Liver (tissue), 9 donors: Measurements from ENCODE around the gene RIMKLB. TPM values are rescaled to one million over a fixed set of nuclear protein-coding genes. Genes with fewer than 3 reads are reported as not detected.

Source experiments
- DNase-seq: peaks from one replicate; pipeline ENCODE4 v3.0.0-alpha.2; 2017; ENCODE audit warnings: low spot score
- H3K27ac ChIP-seq, 2 donors: one replicate each; pipeline ENCODE4 v1.7.0; 2013; ENCODE audit warnings: inconsistent platforms in 2 of 2, low read length in 2 of 2, control low read depth in 1 of 2, low read depth in 1 of 2, mild to moderate bottlenecking in 1 of 2
- H3K27me3 ChIP-seq, 4 donors: one replicate each; pipeline versions ENCODE4 v1.6.1 to v1.7.0; 2013; ENCODE audit warnings: low read length in 3 of 4, inconsistent platforms in 1 of 4, mild to moderate bottlenecking in 1 of 4, moderate library complexity in 1 of 4; ENCODE audit not compliant: control insufficient read depth in 4 of 4, insufficient read depth in 4 of 4
- H3K36me3 ChIP-seq, 4 donors: one replicate each; pipeline versions ENCODE4 v1.6.1 to v1.7.0; 2013; ENCODE audit warnings: low read length in 3 of 4, mild to moderate bottlenecking in 3 of 4, low read depth in 1 of 4, moderate library complexity in 1 of 4; ENCODE audit not compliant: control insufficient read depth in 4 of 4, insufficient read depth in 3 of 4
- H3K4me1 ChIP-seq, 4 donors: one replicate each; pipeline versions ENCODE4 v1.6.1 to v1.7.0; 2013; ENCODE audit warnings: low read length in 3 of 4, mild to moderate bottlenecking in 3 of 4, moderate library complexity in 1 of 4; ENCODE audit not compliant: control insufficient read depth in 4 of 4, insufficient read depth in 4 of 4
- H3K4me3 ChIP-seq, 3 donors: one replicate each; pipeline versions ENCODE4 v1.6.1 to v1.7.0; 2013; ENCODE audit warnings: low read length in 3 of 3, control low read depth in 1 of 3, low read depth in 1 of 3, mild to moderate bottlenecking in 1 of 3
- H3K9ac ChIP-seq, 2 donors: one replicate each; pipeline ENCODE4 v1.7.0; 2013; ENCODE audit warnings: low read length in 2 of 2, mild to moderate bottlenecking in 2 of 2, moderate library complexity in 2 of 2, control low read depth in 1 of 2, low read depth in 1 of 2
- H3K9me3 ChIP-seq, 4 donors: one replicate each; pipeline versions ENCODE4 v1.6.1 to v1.7.0; 2013; ENCODE audit warnings: low read length in 3 of 4; ENCODE audit not compliant: control insufficient read depth in 4 of 4
- FOXA1 ChIP-seq: IDR thresholded peaks from 2 replicates; pipeline ENCODE4 v1.6.1; 2016; ENCODE audit warnings: antibody characterized with exemption
- FOXA2 ChIP-seq: IDR thresholded peaks from 2 replicates; pipeline ENCODE4 v1.6.1; 2016; ENCODE audit warnings: antibody characterized with exemption
- GABPA ChIP-seq, 2 donors: IDR thresholded peaks in 1 of 2; conservative IDR thresholded peaks in 1 of 2; 2 replicates each; pipeline ENCODE4 v1.6.1; 2016; ENCODE audit warnings: antibody characterized with exemption in 2 of 2, mild to moderate bottlenecking in 1 of 2, moderate library complexity in 1 of 2
- HNF4A ChIP-seq, 2 donors: conservative IDR thresholded peaks; 2 replicates each; pipeline ENCODE4 v1.6.1; 2016; ENCODE audit warnings: antibody characterized with exemption in 2 of 2, mild to moderate bottlenecking in 2 of 2
- HNF4G ChIP-seq: IDR thresholded peaks from 2 replicates; pipeline ENCODE4 v1.6.1; 2016; ENCODE audit warnings: antibody characterized with exemption
- JUND ChIP-seq, 2 donors: IDR thresholded peaks; 2 replicates each; pipeline ENCODE4 v1.6.1; 2016; ENCODE audit warnings: antibody characterized with exemption in 2 of 2
- NR2F2 ChIP-seq: IDR thresholded peaks from 2 replicates; pipeline ENCODE4 v1.6.1; 2016; ENCODE audit warnings: antibody characterized with exemption
- RAD21 ChIP-seq, 2 donors: IDR thresholded peaks; 2 replicates each; pipeline ENCODE4 v1.6.1; 2016; ENCODE audit warnings: antibody characterized with exemption in 2 of 2, mild to moderate bottlenecking in 2 of 2
- RXRA ChIP-seq, 2 donors: IDR thresholded peaks; 2 replicates each; pipeline ENCODE4 v1.6.1; 2017 to 2018; ENCODE audit warnings: antibody characterized with exemption in 2 of 2, mild to moderate bottlenecking in 1 of 2
- SP1 ChIP-seq: IDR thresholded peaks from 2 replicates; pipeline ENCODE4 v1.6.1; 2018; ENCODE audit warnings: antibody characterized with exemption, mild to moderate bottlenecking
- TAF1 ChIP-seq: conservative IDR thresholded peaks from 2 replicates; pipeline ENCODE4 v1.6.1; 2016; ENCODE audit warnings: antibody characterized with exemption, mild to moderate bottlenecking
- YY1 ChIP-seq: IDR thresholded peaks from 2 replicates; pipeline ENCODE4 v1.6.1; 2016; ENCODE audit warnings: antibody characterized with exemption, mild to moderate bottlenecking
- WGBS: extraction: QIAGEN DNeasy Blood & Tissue Kit; methylation state at CpG from one replicate; pipeline ENCODE4 v1.1.7; 2013; 5-methylcytosine and 5-hydroxymethylcytosine counted together
- polyA plus RNA-seq, 2 donors: library from polyadenylated mRNA; stranded (reverse) in 1 of 2; unstranded in 1 of 2; fragments of 200-250 nt in 1 of 2; fragments of >200 nt in 1 of 2; fragmentation: Nextera tagmentation in 1 of 2; extraction: Ambion mirVana in 1 of 2; gene quantifications; one replicate each; pipeline versions ENCODE4 v1.2.1 to v1.2.3, GENCODE V29; 2013 to 2015
- total RNA-seq, 2 donors: library from RNA; depleted of rRNA; stranded (reverse); fragments of >200 nt; gene quantifications; one replicate each; pipeline ENCODE4 v1.2.3, GENCODE V29; 2014
- TF ChIP-seq, protein P1 (sequence below): IDR thresholded peaks from 2 replicates; pipeline ENCODE4 v1.6.1; 2016; ENCODE audit warnings: antibody characterized with exemption
- TF ChIP-seq, protein P2 (sequence below): IDR thresholded peaks from 2 replicates; pipeline ENCODE4 v1.6.1; 2016; ENCODE audit warnings: antibody characterized with exemption
- TF ChIP-seq, protein P3 (sequence below): IDR thresholded peaks from 2 replicates; pipeline ENCODE4 v1.6.1; 2016; ENCODE audit warnings: antibody characterized with exemption, mild to moderate bottlenecking
- TF ChIP-seq, protein P4 (sequence below): fragments of 150-350 bp; IDR thresholded peaks from 2 replicates; pipeline ENCODE4 v1.5.1; 2017; ENCODE audit warnings: improper control_type of control experiment, low read depth, low read length; ENCODE audit not compliant: missing input control
- TF ChIP-seq, protein P5 (sequence below): IDR thresholded peaks from 2 replicates; pipeline ENCODE4 v1.6.1; 2016; ENCODE audit warnings: antibody characterized with exemption
- donor health status: healthy.
- donor health status: healthy.
- donor health status: healthy.
- donor health status: healthy.
- donor health status: healthy.

RIMKLB gene
- total and polyA plus RNA-seq, 4 donors = 1.6 to 9.5 (median 3.8) TPM

DNA sequence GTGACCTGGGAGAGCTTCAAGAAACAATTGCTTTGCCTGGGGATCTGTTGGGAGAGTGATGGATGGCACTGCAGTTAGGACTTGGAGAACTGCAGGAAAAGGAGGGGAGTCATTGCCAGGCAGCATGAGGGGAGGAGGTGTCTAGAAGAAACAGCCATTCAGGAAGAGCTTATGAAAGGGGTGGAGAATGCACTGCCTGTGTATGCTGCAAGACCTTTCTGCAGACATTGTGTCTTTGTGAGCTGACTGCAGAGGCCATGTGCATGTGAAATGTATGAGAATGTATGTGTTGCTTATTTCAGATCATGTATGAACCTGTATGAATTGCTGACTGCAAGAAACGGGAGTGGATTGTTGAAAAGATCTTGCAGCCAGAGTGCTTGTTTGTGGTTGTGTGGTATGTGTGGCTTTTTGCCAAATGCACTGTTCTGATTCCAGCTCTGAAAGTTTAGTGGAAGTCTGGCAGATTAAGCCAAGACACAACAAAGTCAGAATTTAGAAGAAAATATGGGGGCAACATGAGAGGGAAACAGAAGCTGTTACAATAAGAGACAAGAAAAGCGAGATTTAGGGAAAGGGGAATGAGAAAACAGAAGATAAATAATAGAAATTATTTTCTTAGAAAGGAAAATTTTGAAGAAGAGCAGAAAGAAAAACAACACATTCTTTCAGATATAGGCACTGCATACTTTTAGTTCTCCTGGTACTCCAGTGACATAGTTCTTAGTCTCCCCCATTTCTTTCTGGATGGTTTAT lies 9.8 kb upstream of the RIMKLB start:
- no peaks in the 10 kb centered on the region for H3K9me3 ChIP-seq
- peaks cover 0 to 3% (median 1%) of the 10 kb centered on the region in 4 donors for H3K4me1 ChIP-seq
- no peak for DNase-seq
- H3K9ac ChIP-seq = no peak overlapping the region
- no peaks in the 10 kb centered on the region for H3K27me3 ChIP-seq
- no peaks in the 10 kb centered on the region for H3K36me3 ChIP-seq
- TF ChIP-seq SP1 (no peak), RAD21 (IDR thresholded peaks at IDR 0.05) (no peak), GABPA (IDR thresholded peaks at IDR 0.05 in 1 of 2, conservative IDR thresholded peaks at IDR 0.05 in 1 of 2) (no peak), HNF4A (conservative IDR thresholded peaks at IDR 0.05) (no peak), RXRA (IDR thresholded peaks at IDR 0.05) (no peak), JUND (IDR thresholded peaks at IDR 0.05) (no peak), HNF4G (no peak), FOXA2 (no peak)
- TF ChIP-seq, protein P1, sequence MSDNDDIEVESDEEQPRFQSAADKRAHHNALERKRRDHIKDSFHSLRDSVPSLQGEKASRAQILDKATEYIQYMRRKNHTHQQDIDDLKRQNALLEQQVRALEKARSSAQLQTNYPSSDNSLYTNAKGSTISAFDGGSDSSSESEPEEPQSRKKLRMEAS = no peak
- TF ChIP-seq, protein P2, sequence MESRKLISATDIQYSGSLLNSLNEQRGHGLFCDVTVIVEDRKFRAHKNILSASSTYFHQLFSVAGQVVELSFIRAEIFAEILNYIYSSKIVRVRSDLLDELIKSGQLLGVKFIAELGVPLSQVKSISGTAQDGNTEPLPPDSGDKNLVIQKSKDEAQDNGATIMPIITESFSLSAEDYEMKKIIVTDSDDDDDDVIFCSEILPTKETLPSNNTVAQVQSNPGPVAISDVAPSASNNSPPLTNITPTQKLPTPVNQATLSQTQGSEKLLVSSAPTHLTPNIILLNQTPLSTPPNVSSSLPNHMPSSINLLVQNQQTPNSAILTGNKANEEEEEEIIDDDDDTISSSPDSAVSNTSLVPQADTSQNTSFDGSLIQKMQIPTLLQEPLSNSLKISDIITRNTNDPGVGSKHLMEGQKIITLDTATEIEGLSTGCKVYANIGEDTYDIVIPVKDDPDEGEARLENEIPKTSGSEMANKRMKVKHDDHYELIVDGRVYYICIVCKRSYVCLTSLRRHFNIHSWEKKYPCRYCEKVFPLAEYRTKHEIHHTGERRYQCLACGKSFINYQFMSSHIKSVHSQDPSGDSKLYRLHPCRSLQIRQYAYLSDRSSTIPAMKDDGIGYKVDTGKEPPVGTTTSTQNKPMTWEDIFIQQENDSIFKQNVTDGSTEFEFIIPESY = no peak
- TF ChIP-seq, protein P3, sequence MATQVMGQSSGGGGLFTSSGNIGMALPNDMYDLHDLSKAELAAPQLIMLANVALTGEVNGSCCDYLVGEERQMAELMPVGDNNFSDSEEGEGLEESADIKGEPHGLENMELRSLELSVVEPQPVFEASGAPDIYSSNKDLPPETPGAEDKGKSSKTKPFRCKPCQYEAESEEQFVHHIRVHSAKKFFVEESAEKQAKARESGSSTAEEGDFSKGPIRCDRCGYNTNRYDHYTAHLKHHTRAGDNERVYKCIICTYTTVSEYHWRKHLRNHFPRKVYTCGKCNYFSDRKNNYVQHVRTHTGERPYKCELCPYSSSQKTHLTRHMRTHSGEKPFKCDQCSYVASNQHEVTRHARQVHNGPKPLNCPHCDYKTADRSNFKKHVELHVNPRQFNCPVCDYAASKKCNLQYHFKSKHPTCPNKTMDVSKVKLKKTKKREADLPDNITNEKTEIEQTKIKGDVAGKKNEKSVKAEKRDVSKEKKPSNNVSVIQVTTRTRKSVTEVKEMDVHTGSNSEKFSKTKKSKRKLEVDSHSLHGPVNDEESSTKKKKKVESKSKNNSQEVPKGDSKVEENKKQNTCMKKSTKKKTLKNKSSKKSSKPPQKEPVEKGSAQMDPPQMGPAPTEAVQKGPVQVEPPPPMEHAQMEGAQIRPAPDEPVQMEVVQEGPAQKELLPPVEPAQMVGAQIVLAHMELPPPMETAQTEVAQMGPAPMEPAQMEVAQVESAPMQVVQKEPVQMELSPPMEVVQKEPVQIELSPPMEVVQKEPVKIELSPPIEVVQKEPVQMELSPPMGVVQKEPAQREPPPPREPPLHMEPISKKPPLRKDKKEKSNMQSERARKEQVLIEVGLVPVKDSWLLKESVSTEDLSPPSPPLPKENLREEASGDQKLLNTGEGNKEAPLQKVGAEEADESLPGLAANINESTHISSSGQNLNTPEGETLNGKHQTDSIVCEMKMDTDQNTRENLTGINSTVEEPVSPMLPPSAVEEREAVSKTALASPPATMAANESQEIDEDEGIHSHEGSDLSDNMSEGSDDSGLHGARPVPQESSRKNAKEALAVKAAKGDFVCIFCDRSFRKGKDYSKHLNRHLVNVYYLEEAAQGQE = no peak
- TF ChIP-seq, protein P4, sequence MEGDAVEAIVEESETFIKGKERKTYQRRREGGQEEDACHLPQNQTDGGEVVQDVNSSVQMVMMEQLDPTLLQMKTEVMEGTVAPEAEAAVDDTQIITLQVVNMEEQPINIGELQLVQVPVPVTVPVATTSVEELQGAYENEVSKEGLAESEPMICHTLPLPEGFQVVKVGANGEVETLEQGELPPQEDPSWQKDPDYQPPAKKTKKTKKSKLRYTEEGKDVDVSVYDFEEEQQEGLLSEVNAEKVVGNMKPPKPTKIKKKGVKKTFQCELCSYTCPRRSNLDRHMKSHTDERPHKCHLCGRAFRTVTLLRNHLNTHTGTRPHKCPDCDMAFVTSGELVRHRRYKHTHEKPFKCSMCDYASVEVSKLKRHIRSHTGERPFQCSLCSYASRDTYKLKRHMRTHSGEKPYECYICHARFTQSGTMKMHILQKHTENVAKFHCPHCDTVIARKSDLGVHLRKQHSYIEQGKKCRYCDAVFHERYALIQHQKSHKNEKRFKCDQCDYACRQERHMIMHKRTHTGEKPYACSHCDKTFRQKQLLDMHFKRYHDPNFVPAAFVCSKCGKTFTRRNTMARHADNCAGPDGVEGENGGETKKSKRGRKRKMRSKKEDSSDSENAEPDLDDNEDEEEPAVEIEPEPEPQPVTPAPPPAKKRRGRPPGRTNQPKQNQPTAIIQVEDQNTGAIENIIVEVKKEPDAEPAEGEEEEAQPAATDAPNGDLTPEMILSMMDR = no peak
- TF ChIP-seq, protein P5, sequence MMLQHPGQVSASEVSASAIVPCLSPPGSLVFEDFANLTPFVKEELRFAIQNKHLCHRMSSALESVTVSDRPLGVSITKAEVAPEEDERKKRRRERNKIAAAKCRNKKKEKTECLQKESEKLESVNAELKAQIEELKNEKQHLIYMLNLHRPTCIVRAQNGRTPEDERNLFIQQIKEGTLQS = no peak
- WGBS = 41% methylated on average over 2 of the region's 2 CpGs
- no peak overlapping the region for H3K4me3 ChIP-seq
- H3K27ac ChIP-seq = no peak overlapping the region

DNA sequence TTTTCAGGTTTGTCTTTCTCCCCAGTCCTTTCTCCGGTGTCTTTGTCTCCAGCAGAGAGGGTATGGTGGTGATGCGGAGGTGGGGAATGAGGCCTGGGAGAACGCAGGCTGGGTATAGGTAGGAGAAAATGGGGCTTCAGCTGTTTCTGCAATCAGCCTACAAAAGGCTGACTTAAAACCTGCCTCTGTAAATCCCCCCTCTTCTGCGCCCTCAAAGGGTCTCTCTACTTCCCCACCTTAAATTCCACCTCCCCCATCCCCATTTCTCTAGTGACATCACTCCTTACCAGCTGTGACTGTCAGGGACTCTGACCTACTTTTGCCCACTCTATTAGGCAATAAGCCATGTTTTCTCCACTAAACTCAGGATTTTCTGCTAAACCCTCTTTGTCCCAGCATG lies 8.1 kb upstream of the RIMKLB start:
- Histone ChIP-seq H3K4me1 (peaks cover 0 to 3% (median 1%) of the 10 kb centered on the region in 4 donors), H3K9me3 (no peaks in the 10 kb centered on the region), H3K4me3 (no peak overlapping the region), H3K36me3 (no peaks in the 10 kb centered on the region), H3K9ac (no peak overlapping the region), H3K27me3 (no peaks in the 10 kb centered on the region), H3K27ac (no peak overlapping the region)
- TF ChIP-seq HNF4A (conservative IDR thresholded peaks at IDR 0.05) = no peak
- TF ChIP-seq GABPA (IDR thresholded peaks at IDR 0.05 in 1 of 2, conservative IDR thresholded peaks at IDR 0.05 in 1 of 2) = no peak
- TF ChIP-seq FOXA1 = no peak
- no peak for TF ChIP-seq YY1
- no peak for TF ChIP-seq JUND (IDR thresholded peaks at IDR 0.05)
- no peak for TF ChIP-seq RXRA (IDR thresholded peaks at IDR 0.05)
- no peak for TF ChIP-seq NR2F2
- TF ChIP-seq FOXA2 = no peak
- TF ChIP-seq, protein P1 = no peak
- no peak for TF ChIP-seq SP1
- no peak for TF ChIP-seq TAF1
- TF ChIP-seq, protein P2 = no peak
- 91% methylated on average over 4 of the region's 4 CpGs for WGBS
- no peak for DNase-seq
